ENCODE results near the gene PES1. TPM values are rescaled to one million over a fixed set of nuclear protein-coding genes. Genes with fewer than 3 reads are reported as not detected.

PES1 gene
- total RNA-seq (2021; ENCODE audit: unreplicated experiment) (167 TPM), Bru-seq, nascent RNA (percentile 79 among the genes with signal in this experiment), BruChase-seq, experiment 1, labeled RNA remaining after a 6-hour chase (percentile 88 among the genes with signal in this experiment), BruChase-seq, experiment 2, labeled RNA remaining after a 2-hour chase (percentile 78 among the genes with signal in this experiment)
- polyA plus RNA-seq (2012): 120 and 128 TPM in 2 replicates
- long read RNA-seq, transcript PES1-202 (15 exons, 2,295 nt): major isoform, 143 of 237 reads
- long read RNA-seq, partial matches to known transcripts: 73 of 237 reads
- long read RNA-seq, other reads (novel, unspliced or antisense): 18 of 237 reads

DNA sequence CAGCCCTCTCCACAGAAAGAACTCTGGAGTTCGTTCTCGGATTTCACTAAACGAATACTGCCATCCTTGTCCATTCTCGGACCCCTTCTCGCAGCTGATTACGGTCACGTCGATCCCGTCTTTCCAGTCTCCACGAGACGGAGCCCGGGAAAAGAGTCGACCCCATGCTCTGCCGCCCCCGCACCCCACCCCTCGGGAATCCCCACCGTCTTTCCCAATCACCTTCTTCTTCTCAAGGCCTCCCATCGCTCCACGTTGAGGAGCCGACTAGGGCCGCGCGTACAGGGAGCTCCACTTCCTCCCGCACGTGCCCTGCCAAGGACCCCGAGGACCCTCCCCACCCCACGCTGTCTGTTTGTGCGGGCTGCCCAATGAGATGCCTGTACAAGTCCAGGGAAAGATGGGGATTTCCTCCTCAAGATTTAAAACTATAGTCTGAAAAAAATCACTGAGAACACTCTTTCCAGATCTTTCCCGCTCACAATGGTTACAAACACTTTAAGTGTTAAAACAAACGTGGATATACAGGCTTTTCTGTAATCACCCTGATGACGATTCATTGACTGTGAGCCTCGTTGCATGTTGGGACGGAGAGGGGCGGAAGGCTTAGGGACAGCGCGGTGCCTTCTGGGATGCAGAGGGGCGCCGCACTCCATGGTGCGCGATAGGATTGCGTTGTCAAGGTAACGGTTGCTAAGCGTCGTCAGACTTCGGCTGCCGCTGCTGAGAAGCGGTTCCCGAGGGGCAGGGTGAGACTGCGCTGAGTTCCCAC is at the start of gene PES1:
Gene PES1 (minus strand): TSS at position 323 of the 772 bp plus-strand sequence. CDS start 77 bp downstream, at position 246.
- no peaks in the 10 kb centered on the region for H3K27me3 ChIP-seq (ENCODE audit: insufficient read depth, low read length)
- RAD21 ChIA-PET (ENCODE audit: low non-redundant PET in 1 of 2, low total read pairs in 2 of 2, uncharacterized antibody in 2 of 2, unreplicated experiment in 2 of 2): no interaction called here
- no TSS peak for BruUV-seq (replicated peaks)
- H3K36me3 ChIP-seq (ENCODE audit: control insufficient read depth in 1 of 2, insufficient read depth in 2 of 2, low read length in 2 of 2): peaks cover 23 to 32% of the 10 kb centered on the region in 2 experiments
- H3K27ac ChIP-seq (ENCODE audit: low read depth, low read length): peak within 1 kb of the TSS; percentile 66
- CTCF ChIA-PET: interaction anchor here (0.9 to 1.4 kb wide), 4 partner anchors 10 to 163 kb away, joined by 3 to 4 read pairs (median 4); no protein-coding TSS in a partner anchor
- peak within 1 kb of the TSS; percentile 79 for H3K4me2 ChIP-seq (ENCODE audit: low read length)
- peak within 1 kb of the TSS; percentile 91 to 95 for H3K4me3 ChIP-seq (replicated peaks in 1 of 2; ENCODE audit: low read depth in 1 of 2, low read length in 2 of 2)
- no peaks in the 10 kb centered on the region for H3K9me3 ChIP-seq (ENCODE audit: control insufficient read depth in 1 of 2, insufficient read depth in 1 of 2, low read depth in 1 of 2, low read length in 2 of 2)
- ATAC-seq (peak; percentile 99), DNase-seq (ENCODE audit: low read depth, low spot score) (peak; percentile 99)
- POLR2A ChIA-PET: no interaction called here
- peak within 1 kb of the TSS; percentile 96 for H3K9ac ChIP-seq (ENCODE audit: low read length)
- TF ChIP-seq CEBPB (IDR thresholded peaks at IDR 0.05; ENCODE audit: low read depth) (no peak), POLR2AphosphoS5 (IDR thresholded peaks at IDR 0.05; ENCODE audit: low read depth, low read length) (peak; percentile 71), CBX3 (IDR thresholded peaks at IDR 0.05; ENCODE audit: low read depth) (peak; percentile 74; the same call in 1 of the 2 replicates), ELF1 (IDR thresholded peaks at IDR 0.05; ENCODE audit: borderline replicate concordance, low read depth) (peak; percentile 99), SRF (IDR thresholded peaks at IDR 0.05; ENCODE audit: low read depth) (no peak; the same call in 1 of the 2 replicates), SIN3A (IDR thresholded peaks at IDR 0.05; ENCODE audit: low read depth) (peak; percentile 87; the same call in 1 of the 2 replicates), ZFX (IDR thresholded peaks at IDR 0.05) (peak; percentile 64; the same call in 1 of the 2 replicates), SP1 (IDR thresholded peaks at IDR 0.05; ENCODE audit: low read depth) (peak; percentile 85)
- TF ChIP-seq, protein P1, sequence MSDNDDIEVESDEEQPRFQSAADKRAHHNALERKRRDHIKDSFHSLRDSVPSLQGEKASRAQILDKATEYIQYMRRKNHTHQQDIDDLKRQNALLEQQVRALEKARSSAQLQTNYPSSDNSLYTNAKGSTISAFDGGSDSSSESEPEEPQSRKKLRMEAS (IDR thresholded peaks at IDR 0.05): peak; percentile 98
- H2AFZ ChIP-seq (ENCODE audit: low read depth, low read length, poor library complexity, severe bottlenecking): peak within 1 kb of the TSS; percentile 89
- H4K20me1 ChIP-seq (ENCODE audit: insufficient read depth): no peaks in the 10 kb centered on the region
- peaks cover 9 to 20% of the 10 kb centered on the region in 2 experiments; a peak in 3 of 4 replicates for H3K4me1 ChIP-seq (ENCODE audit: control insufficient read depth in 1 of 2, insufficient read depth in 2 of 2, low read length in 2 of 2)
- intact Hi-C loops (cut with micrococcal nuclease): loop anchor here (1.0 kb wide), 1 partner anchor 43 kb away; no protein-coding TSS in a partner anchor
- H3K79me2 ChIP-seq (ENCODE audit: insufficient read depth, low read length): peaks cover 51% of the 10 kb centered on the region
- H3K9me2 ChIP-seq (ENCODE audit: insufficient read depth): no peaks in the 10 kb centered on the region

Measured in HCT116 (cell line).